Hematopoietic multipotent progenitor cell (in vitro differentiated cells): Measurements from ENCODE around the gene RPGR. TPM values are rescaled to one million over a fixed set of nuclear protein-coding genes. Genes with fewer than 3 reads are reported as not detected.

Experiments used
- DNase-seq, 3 donors: peaks; one replicate each; pipeline ENCODE4 v3.0.0-alpha.2; 2011 to 2015; ENCODE audit warnings: low read depth in 2 of 3, low spot score in 2 of 3
- total RNA-seq: library from RNA; depleted of rRNA; stranded (reverse); fragments of >200 nt; gene quantifications from one replicate; pipeline ENCODE4 v1.2.3, GENCODE V29; 2012

RPGR gene
- 8.1 TPM for total RNA-seq

DNA sequence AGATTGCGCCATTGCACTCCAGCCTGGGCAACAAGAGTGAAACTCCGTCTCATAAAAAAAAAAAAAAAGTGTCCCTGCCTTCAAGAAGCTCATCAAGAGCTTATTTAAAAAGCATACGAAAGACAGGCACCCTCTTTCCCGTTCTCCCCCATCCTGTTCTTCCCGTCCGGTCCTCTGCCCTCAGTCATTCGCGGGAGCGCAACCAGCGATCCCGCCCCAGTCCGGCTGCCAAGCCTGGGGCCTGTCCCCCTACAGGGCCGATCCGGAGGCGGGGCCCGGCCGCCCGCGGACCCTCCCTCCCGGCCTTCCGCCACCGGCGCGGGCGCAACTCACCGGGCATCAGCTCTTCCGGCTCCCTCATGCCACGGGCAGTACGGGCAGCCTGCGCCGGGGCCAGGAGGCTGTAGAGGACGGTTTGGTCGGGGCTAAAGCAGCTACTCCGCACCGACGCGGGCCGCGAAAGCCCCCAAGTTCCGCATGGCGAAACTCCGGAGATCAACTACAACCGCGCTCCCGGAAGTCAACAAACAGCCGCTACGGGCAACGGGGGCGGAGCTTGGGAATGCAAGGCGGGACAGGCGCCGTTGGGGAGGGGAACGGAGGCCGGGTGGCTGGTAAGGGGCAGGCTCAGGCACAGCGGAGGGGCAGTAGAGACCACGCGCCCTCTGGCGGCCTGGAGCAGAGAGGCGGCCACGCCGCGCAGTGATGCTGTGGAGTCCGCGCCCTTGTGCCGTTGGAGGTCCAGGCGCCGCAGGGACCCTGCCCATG is at the start of gene RPGR:
Gene RPGR, minus strand, starts transcription at position 503 of the 768 bp plus-strand sequence. Its CDS starts 142 bp downstream, at position 361.
- DNase-seq, result peak; percentile 65 to 95 (median 93)

GRCh38 chrX:38376747-38377146 is 49.4 kb upstream of the RPGR start:
- DNase-seq, result no peak

DNA sequence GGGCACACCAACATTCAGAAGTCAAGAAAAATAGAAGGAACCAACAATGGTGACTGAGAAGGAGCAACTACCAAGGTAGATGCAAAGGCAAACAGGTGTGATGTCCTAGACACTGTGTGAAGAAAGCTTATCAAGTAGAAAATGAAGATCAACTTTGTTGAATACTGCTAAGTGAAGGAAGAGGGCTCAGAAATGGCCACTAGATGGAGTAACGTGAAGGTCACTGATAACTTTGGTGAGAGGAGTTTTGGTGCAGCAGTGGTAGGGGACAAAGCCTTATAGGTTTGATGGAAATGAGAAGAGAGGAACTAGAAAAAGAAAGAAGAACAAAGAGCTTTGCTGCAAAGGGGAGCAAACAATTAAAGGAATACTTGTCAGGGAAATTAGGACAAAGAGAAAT is 48.6 kb upstream of the RPGR start:
- peak in 2 of 3 donors; percentile 5 to 14 for DNase-seq

GRCh38 chrX:38374431-38374830 is 47.1 kb upstream of the RPGR start:
- no peak for DNase-seq

GRCh38 chrX:38371641-38372040 is 44.3 kb upstream of the RPGR start:
- no peak for DNase-seq

GRCh38 chrX:38368774-38369173 is 41.5 kb upstream of the RPGR start:
- no peak for DNase-seq

- no peak for DNase-seq
Measured at GRCh38 chrX:38365954-38366353, 38.6 kb upstream of the RPGR start.

GRCh38 chrX:38363046-38363445 is 35.7 kb upstream of the RPGR start:
- no peak for DNase-seq

DNA sequence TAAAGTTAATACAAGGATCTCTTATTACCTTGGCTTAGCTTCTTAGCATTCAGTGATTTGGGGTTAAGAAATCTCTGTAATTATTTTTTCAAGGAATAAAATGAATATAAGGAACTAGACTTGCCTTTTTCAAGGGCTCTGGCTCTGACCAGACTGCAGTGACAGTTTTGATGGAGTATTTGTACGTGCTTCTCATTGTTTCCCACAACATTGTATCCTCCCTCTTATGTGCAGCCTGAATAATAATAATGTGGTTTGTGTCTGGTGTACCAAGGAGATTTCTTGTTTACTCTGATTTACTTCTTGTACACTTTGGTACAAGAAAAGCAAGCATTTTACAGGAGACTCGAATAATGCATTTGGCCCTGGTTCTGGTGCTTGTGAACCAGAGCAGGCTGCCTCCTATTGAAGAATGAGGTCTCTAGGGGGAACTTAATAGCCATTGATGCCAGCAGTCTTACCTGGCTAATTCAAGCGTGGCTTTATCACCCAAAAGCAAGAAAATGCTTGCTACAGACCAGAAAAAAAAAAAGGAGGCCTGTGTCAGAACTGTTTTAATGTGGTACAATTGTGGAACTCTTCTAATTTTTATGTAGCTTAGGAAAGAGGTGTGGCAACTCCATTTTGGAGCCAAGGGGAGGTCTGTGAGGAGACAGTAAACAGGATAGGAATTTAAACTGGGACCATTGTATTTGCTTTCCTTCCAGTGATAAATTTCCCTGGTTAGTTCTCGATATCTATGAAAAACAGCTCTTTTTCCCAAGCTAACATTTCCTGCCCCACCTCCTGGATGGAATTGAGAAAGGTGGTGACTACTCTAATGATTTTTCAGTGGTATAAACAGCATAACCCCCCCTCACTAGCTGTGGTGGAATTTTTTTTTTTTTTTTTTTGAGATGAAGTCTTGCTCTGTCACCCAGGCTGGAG is 30.7 kb upstream of the RPGR start:
- DNase-seq, result no peak

- no peak for DNase-seq
Measured at GRCh38 chrX:38356401-38356800, 29.1 kb upstream of the RPGR start.

DNA sequence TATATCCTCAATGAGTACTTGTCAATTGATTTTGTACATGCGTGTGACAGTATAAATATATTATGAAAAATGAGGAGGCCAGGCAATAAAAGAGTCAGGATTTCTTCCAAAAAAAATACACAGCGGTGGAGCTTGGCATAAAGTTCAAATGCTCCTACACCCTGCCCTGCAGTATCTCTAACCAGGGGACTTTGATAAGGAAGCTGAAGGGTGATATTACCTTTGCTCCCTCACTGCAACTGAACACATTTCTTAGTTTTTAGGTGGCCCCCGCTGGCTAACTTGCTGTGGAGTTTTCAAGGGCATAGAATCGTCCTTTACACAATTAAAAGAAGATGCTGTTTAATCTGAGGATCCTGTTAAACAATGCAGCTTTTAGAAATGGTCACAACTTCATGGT is 25.1 kb upstream of the RPGR start, which contains the start of gene OTC:
Gene OTC, plus strand, starts transcription at position 243 of the 400 bp plus-strand sequence. Its CDS starts 93 bp downstream, at position 336.
- DNase-seq, result no peak

- no peak for DNase-seq
Measured at GRCh38 chrX:38351346-38351745, 24.0 kb upstream of the RPGR start.

DNA sequence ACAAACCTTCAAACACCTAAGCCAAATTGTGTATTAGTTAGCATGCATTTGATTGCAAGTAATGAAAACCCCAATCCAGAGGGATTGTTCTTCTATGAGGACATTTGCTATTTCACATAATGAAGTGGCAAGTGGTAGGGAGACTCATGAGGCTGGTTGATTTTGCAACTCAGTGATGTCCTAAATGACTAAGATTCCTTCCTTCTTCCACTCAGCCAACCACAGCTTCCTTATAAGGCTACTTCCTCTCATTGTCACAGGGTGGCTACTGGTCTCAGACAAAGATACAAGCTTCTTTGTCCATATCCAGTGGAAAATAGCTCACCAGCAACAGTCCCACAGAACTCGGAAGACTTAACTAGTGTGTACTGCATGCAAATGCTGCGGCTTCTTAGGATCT is 19.8 kb upstream of the RPGR start:
- DNase-seq, result peak in 1 of 3 donors; percentile 27

DNA sequence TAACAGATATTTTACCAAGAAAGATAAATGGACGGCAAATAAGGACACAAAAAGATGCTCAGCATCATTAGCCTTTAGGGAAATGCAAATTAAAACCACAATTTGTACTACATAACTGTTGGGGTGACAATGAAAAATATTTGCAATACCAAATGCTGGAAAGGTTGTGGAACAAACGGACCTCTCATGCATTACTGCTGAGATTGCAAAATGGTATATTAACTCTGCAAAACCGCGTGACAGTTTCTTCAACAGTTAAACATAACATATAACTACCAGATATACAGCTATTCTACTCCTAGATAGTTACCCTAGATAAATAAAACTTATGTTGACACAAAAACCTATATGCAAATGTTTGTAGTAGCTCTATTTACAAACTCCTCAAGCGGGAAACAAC is 18.8 kb upstream of the RPGR start:
- no peak for DNase-seq

DNA sequence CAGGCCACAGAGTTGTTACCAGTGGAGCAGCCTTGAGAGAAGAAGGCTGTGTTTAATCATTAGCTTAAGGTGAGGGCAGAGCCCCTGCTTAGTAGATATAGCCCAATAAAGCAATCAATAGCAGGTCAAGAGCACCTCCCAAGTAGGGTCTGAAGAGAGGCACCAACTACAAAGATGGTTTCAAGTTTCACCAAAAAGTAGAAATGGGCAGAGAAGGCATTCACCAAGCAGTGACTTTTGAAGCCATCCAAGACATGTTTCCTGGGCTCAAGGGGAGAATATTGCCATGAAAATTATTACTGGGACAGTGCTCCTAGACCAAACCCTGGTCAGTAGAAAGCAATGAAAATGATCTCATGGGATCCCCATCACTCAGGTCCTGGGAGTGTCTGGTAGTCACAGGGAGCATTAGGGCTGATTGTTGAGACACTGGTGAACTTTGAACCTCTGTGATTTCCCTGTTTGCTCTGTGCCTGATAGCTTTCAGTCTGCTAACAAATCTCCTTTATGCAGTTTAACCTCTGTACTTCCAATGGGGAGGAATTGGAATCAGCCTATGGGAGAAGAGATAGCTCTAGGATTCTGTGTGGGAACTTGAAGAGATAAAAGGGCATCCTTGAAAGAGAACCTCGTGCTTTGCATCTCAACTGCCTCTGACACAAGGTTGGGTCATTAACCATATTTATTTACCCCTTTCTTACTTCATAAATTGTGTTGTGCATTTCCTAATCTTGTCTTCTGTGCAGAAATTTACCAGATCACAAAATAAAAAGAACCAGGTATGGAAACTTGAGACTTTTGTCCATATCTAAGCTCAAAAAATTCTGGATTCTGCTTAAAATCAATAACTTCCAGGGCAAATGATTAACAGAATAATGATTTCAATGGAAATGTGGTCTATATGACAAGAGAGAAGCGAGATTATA is 15.8 kb upstream of the RPGR start:
- DNase-seq, result no peak

DNA sequence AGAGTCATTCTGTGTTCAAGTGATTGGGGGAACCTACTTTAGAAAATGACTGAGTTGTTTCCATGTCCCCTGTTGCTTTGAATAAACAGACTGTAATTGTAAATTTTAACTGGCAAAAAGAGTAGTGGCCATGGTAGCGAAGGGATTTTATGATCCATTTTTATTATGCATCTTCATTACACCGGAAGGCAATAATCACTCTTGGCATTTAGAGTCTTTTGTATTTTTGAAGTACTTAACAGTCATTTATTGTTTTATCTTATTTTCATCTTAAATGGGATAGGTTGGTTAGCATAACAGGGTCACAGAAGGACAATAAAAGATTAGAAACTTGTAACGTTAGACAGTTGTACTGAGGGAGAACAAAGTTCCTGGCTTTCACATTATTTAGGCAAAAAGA is 14.1 kb upstream of the RPGR start:
- no peak for DNase-seq

- DNase-seq, result peak in 1 of 3 donors; percentile 41
Measured at GRCh38 chrX:38336538-38337240, 9.4 kb upstream of the RPGR start.

DNA sequence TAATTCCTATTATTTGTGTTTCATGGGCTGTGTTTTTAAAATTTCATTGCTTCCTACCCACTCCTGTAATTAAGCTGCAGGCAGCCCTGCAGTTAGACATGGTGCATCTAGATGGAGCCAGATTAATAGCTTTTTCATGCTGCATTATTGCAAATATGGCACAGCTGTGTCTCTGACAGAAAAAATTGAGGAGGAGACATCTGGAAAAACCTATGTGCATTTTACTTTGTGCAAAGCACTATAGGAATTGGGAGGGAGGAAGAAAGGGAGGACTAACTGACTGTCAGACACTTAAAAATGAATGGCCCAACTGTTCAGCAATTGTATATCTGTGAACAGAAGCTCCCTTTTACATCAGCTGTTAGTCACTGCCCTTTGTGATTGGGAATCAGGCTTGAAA is 8.1 kb upstream of the RPGR start:
- DNase-seq, result no peak

- no peak for DNase-seq
Measured at GRCh38 chrX:38332505-38332904, 5.2 kb upstream of the RPGR start.

DNA sequence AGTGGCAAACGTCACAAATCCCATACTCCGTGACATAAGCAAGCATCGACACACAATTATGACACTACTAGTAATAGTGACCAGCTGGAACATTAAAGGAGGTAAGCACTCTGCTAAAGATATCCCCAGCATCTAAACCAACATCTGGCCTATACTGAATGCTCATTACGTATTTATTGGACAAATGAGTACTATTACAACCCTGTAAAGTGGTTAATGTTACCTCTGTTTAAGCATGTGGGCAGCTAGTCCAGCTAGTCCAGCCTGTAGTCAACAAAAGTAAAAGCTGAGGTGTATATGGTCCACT is 419 bp upstream of the RPGR start:
- no peak for DNase-seq
